Ishikawa (cell line): ENCODE measurements around the gene DCUN1D5.

ENCODE experiments used
- CEBPB ChIP-seq: IDR thresholded peaks from 2 replicates; pipeline ENCODE4 v1.6.1; 2012
- CREB1 ChIP-seq: IDR thresholded peaks from 2 replicates; pipeline ENCODE4 v1.6.1; 2012; ENCODE audit warnings: low read depth
- EP300 ChIP-seq: IDR thresholded peaks from 2 replicates; pipeline ENCODE4 v1.6.1; 2012; ENCODE audit warnings: borderline replicate concordance
- FOXM1 ChIP-seq: IDR thresholded peaks from 2 replicates; pipeline ENCODE4 v1.6.1; 2012; ENCODE audit warnings: low read depth, borderline replicate concordance
- RAD21 ChIP-seq: IDR thresholded peaks from 2 replicates; pipeline ENCODE4 v1.6.1; 2012; ENCODE audit warnings: low read depth
- TAF1 ChIP-seq: IDR thresholded peaks from 2 replicates; pipeline ENCODE4 v1.6.1; 2012; ENCODE audit warnings: low read depth, mild to moderate bottlenecking
- TCF12 ChIP-seq: IDR thresholded peaks from 2 replicates; pipeline ENCODE4 v1.6.1; 2012; ENCODE audit warnings: low read depth
- YY1 ChIP-seq: IDR thresholded peaks from 2 replicates; pipeline ENCODE4 v1.6.1; 2012; ENCODE audit warnings: low read depth
- TF ChIP-seq, protein P1 (sequence below): IDR thresholded peaks from 2 replicates; pipeline ENCODE4 v1.6.1; 2012; ENCODE audit warnings: low read depth, mild to moderate bottlenecking
- TF ChIP-seq, protein P2 (sequence below): IDR thresholded peaks from 2 replicates; pipeline ENCODE4 v1.6.1; 2012

DNA sequence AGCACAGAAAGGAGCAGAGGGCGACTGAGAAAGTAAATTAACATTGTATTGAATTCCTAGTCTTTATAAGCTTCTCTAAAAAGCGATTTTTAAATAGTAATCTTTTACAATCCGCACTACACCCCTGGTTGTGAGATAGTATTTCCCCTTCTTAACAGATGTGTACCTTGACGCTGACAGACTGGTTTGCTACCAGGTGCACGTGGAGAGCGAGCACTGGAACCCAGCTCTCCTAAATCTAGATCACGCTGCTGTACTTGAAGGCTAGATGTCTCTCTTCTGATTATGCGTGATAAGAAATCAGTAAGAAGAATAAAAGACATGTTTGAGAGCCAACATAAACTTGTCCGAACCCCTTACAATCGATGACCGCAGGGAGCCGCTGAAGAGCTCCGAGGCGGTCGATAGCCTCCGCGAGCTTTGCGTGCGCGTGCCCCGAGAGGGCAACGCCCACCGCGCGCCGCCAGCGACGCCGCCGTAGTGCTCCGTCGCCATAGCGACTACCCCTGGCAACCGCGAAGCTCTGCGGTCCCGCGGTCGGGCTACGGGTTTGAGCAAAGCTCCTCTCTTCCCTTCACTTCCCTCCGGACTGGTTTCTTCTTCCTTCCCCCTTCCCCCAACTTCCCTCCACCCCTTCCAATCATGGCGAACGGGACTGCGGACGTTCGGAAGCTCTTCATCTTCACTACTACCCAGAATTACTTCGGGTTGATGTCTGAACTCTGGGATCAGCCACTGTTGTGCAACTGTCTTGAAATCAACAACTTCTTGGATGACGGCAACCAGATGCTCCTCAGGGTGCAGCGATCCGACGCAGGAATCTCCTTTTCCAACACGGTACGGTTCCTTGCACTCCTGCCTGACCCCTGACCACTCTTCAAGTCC, 17.2 kb upstream of the DCUN1D5 start, which contains the start of gene DYNC2H1:
- TF ChIP-seq, protein P1, sequence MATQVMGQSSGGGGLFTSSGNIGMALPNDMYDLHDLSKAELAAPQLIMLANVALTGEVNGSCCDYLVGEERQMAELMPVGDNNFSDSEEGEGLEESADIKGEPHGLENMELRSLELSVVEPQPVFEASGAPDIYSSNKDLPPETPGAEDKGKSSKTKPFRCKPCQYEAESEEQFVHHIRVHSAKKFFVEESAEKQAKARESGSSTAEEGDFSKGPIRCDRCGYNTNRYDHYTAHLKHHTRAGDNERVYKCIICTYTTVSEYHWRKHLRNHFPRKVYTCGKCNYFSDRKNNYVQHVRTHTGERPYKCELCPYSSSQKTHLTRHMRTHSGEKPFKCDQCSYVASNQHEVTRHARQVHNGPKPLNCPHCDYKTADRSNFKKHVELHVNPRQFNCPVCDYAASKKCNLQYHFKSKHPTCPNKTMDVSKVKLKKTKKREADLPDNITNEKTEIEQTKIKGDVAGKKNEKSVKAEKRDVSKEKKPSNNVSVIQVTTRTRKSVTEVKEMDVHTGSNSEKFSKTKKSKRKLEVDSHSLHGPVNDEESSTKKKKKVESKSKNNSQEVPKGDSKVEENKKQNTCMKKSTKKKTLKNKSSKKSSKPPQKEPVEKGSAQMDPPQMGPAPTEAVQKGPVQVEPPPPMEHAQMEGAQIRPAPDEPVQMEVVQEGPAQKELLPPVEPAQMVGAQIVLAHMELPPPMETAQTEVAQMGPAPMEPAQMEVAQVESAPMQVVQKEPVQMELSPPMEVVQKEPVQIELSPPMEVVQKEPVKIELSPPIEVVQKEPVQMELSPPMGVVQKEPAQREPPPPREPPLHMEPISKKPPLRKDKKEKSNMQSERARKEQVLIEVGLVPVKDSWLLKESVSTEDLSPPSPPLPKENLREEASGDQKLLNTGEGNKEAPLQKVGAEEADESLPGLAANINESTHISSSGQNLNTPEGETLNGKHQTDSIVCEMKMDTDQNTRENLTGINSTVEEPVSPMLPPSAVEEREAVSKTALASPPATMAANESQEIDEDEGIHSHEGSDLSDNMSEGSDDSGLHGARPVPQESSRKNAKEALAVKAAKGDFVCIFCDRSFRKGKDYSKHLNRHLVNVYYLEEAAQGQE = no peak
- peak; percentile 10; the same call in 1 of the 2 replicates for TF ChIP-seq TCF12
- TF ChIP-seq, protein P2, sequence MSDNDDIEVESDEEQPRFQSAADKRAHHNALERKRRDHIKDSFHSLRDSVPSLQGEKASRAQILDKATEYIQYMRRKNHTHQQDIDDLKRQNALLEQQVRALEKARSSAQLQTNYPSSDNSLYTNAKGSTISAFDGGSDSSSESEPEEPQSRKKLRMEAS = peak; percentile 91
- TF ChIP-seq TAF1 = peak; percentile 42
- TF ChIP-seq CEBPB = peak; percentile 86
- TF ChIP-seq EP300 = no peak
- no peak for TF ChIP-seq FOXM1
- no peak; the same call in 1 of the 2 replicates for TF ChIP-seq YY1
- TF ChIP-seq RAD21 = peak; percentile 23; the same call in 1 of the 2 replicates
- no peak for TF ChIP-seq CREB1
